ENCODE results near the gene KDM4B.

KDM4B gene

GRCh38 chr19:5016781-5017180 lies 47.9 kb downstream of the KDM4B start:
- no peak for DNase-seq

GRCh38 chr19:5017235-5017634 lies 48.3 kb downstream of the KDM4B start:
- no peak for DNase-seq

- DNase-seq, result no peak
Observed at GRCh38 chr19:5018224-5019015, 49.5 kb downstream of the KDM4B start.

DNA sequence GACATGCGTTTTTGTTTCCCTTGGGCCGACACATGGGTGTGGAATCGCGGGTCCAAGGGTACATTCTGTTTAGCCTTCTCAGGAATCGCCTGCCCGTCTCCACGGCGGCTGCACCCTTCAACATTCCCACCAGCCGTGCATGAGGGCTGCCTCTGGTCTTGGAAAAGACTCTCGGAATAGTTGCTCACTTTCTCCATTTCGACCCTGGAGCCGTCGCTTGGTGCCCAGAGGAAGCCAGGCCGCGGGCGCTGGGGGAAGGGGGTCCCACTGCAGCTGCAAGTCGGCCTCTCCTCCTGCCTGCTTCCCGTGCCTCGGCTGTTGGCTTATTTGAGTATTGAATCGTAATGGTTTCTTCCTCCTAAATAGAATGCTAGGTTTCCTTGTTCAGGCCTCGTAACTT lies 51.5 kb downstream of the KDM4B start:
- no peak for DNase-seq

GRCh38 chr19:5021046-5021445 lies 52.1 kb downstream of the KDM4B start:
- DNase-seq, result no peak

GRCh38 chr19:5022066-5022860 lies 53.4 kb downstream of the KDM4B start:
- no peak for DNase-seq

DNA sequence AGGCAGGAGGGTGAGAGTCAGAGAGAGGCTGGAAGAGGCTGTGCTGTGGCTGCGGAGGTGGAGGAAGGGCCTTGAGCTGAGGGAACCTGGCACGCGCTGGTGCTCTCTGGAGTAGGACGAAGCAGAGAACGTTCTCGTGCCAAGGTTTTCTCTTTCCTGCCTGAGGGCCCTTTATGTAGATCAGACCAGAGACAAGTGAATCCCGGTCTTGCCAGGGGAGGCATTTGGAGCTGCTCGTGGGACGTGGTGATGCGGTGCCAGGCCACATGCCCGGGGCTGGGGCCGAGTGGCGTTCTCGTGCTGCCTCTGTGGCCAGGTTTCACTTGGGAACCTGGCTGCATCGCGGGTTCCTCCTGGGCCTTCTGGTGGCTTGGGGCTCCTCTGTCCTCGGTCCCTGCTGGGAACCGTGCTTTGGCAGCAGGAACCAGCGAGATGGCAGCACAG lies 54.2 kb downstream of the KDM4B start:
- DNase-seq, result no peak

DNA sequence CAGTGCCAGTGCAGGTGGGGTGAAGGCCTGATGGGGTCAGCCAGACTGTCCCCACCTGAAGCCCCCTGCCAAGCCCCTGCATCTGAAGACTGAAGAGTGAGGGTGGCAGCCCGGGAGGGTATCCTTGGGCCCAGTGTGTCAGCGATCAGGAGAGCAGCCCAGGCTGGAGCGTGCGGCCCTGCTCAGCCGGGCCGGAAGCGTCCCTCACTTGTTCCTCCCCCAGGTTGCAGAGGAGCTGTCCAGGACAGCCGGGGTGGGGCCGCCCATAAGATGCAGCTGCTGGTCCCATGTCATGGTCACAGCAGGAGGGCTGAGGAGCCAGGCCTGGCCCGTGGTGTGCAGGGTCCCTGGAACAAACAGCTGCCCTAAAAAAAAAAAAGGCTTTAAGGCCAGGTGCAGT lies 55.4 kb downstream of the KDM4B start:
- no peak for DNase-seq

DNA sequence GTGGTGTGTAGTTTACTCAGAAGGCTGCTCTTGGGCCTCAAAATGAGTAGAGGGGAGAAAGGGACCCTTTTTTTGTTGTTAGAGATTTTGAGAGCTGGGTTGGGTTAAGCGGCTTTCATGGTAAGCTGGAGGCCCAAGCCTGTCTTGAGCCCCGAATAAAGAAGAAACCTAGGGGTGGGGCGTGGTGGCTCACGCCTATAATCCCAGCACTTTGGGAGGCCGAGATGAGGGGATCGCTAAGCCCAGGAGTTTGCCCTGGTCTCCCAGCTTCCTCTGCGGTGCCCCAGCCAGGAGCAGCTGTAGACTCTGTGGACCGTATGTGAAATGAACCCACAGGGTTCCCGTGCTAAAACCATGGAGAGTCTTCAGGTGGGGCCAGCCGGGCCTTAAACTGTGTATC lies 56.1 kb downstream of the KDM4B start:
- DNase-seq, result no peak

- no peak for DNase-seq
Observed at GRCh38 chr19:5026706-5027273, 57.9 kb downstream of the KDM4B start.

DNA sequence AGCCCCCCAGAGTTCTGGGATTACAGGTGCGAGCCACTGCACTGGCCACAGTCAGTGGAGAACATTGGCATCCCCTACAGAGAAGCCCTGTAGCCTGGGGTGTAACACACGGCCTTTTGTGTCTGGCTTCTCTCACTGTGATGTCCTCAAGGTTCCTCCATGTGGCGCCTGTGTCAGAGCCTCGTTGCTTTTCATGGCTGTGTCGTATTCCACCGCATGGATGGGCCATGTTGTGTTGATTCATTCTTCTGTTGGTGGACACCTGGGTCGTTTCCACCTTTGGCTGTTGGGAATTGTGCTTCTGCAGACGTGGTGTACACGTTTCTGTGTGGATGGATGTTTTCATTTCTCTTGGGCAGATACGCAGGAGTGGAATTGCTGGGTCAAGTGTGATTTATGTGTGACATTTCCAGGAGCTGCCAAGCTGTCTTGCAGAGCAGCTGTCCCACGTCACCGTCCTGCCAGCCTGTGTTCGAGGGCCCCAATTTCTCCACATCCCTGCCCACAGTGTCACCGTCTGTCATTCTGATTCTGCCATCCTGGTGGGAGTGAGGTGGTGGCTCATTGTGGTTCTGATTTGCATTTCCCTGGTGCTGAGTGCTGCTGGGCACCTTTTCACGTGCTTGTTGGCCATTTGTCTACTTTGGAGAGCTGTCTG lies 59.4 kb downstream of the KDM4B start:
- DNase-seq, result no peak

- peak in 1 of 2 experiments; percentile 31 for DNase-seq
Observed at GRCh38 chr19:5029596-5029995, 60.7 kb downstream of the KDM4B start.

GRCh38 chr19:5030136-5030820 lies 61.4 kb downstream of the KDM4B start:
- DNase-seq, result no peak

- DNase-seq, result no peak
Observed at GRCh38 chr19:5030822-5031221, 61.9 kb downstream of the KDM4B start.

DNA sequence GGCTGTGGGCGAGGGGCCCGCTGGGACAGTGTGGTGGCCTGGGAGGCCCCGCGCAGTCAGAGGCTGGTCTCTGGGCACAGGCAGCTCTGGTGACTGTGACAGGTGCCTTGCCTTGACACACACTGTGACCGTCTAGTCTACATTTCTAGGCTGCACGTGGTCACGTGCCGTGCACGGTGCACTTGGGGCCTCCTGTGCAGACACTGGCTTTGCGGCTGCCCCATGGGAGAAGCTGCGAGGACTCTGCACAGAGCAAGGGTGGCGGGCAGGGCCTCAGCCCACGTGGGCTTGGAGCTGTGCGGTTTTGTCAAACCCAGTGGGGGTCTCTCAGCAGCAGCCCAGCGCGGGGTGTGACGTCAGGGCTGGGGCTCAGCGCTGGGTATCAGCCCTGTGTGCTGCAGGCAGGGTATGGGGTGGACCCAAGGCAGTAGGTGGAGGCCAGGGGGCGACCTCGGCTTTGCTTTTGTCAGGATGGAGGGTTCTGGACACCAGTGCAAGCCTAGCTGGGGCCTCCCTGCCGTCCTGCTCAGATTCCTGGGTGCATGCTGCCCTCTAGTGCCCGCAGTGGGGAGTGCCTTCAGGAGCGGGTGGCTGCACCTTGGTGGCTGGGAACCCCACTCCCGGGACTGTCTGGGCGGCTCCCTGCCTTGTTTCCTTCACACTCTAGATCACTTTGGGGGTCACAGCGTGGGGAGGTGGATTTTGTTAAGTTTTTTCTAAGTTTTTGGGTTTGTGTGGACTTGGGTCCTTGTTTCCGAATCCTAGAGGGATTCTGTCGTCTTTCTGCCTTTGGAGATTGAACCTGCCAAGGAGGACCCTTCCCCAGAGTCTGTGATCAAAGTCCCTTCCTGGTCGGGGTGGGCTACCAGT lies 62.6 kb downstream of the KDM4B start:
- DNase-seq, result peak; percentile 62 to 64

- peak in 1 of 2 experiments; percentile 38 for DNase-seq
Observed at GRCh38 chr19:5032101-5032967, 63.4 kb downstream of the KDM4B start.

- no peak for DNase-seq
Observed at GRCh38 chr19:5035105-5035761, 66.3 kb downstream of the KDM4B start.

DNA sequence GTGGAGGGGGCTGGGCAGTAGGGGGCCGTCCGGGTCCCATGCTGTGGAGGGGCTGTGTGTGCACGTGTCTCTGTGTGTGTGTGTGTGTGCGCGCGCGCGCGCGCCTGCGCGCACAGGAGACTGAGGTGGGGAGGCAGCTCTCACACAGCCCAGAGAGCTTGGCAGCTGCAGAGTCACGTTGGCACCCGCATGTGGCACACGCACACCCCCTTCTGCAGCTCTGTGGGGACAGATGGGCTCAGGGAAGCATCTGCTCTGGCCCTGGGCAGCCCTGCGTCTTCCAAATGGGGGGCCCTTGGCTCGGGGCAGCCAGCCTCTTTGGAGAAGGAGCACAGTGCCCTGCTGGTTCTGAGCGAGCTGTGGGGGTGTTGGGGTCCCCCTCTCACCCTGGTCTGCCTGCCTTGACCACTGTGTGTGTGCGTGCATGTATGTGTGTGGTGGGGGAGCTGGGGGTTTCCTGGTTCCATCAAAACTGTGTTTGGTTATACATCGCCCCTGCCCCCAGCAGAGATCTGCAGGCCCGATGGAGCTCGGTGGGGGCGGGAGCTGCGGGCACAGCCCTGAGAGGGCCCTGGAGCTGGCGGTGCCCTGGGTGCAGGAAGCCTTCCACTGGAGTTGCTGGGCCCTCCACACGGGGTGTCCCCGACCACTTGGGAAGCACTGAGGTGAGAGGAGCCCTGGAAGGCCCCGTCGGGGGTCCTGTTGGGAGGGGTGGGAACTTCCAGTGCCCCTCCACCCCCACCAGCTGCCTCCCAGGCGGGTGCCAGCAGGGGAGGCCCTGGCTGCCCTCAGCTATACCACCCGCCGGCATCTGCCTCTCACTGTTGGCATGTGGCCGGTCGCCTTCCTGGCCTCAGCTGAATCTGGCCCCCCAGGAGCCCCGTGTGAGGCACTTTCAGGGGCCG lies 67.1 kb downstream of the KDM4B start:
- no peak for DNase-seq
